AG04450 (cell line): ENCODE measurements around the gene PLEKHJ1. TPM values are rescaled to one million over a fixed set of nuclear protein-coding genes. Genes with fewer than 3 reads are reported as not detected.

Source experiments
- CTCF ChIA-PET: fragments of 300-600, 350-600 bp; formaldehyde crosslinking; extraction: SDS; loops from one replicate; lab custom pipeline; 2022; ENCODE audit warnings: antibody characterized with exemption, inconsistent platforms; lab: Charles Lee
- POLR2A ChIA-PET: fragments of 350-600 bp; formaldehyde crosslinking; extraction: SDS; loops from one replicate; lab custom pipeline; 2021; ENCODE audit warnings: antibody characterized with exemption, inconsistent platforms; lab: Yijun Ruan, JAX
- DNase-seq: peaks from one replicate; pipeline ENCODE4 v3.0.0-alpha.2; 2011; ENCODE audit warnings: low read depth, low spot score
- H3K27ac ChIP-seq: one replicate; pipeline ENCODE4 v1.5.1; 2012; ENCODE audit warnings: low read depth, low read length, control low read depth
- H3K27me3 ChIP-seq: one replicate; pipeline ENCODE4 v1.6.0; 2012; ENCODE audit warnings: low read length; ENCODE audit not compliant: control insufficient read depth, insufficient read depth
- H3K4me3 ChIP-seq: 2 replicates; pipeline ENCODE4 v1.5.1; 2011; ENCODE audit warnings: mild to moderate bottlenecking, low read depth, low read length, control low read depth
- H3K9me3 ChIP-seq: 2 replicates; pipeline ENCODE4 v1.5.1; 2012; ENCODE audit warnings: low read length; ENCODE audit not compliant: control insufficient read depth, insufficient read depth
- CTCF ChIP-seq: IDR thresholded peaks from 2 replicates; pipeline ENCODE4 v1.5.1; 2011; ENCODE audit warnings: low read depth, low read length, control low read depth, inconsistent platforms
- polyA plus RNA-seq: library from polyadenylated mRNA; depleted of rRNA; stranded (reverse); fragments of >200 nt; gene quantifications from 2 replicates; pipeline ENCODE4 v1.2.3, GENCODE V29; 2011

PLEKHJ1 gene
- polyA plus RNA-seq, 1 experiment = 38.7 TPM

GRCh38 chr19:2268861-2269243 lies 32.7 kb upstream of the PLEKHJ1 start:
- Histone ChIP-seq H3K4me3 (peak overlapping the region; percentile 75), H3K27ac (no peak overlapping the region), H3K27me3 (no peaks in the 10 kb centered on the region), H3K9me3 (peaks cover 11% of the 10 kb centered on the region; the same call in 1 of the 2 replicates)
- POLR2A ChIA-PET = interaction anchor here (0.7 to 1.1 kb wide), 2 partner anchors 11 to 14 kb away, joined by 3 read pairs; no protein-coding TSS in a partner anchor
- CTCF ChIA-PET = no interaction called here
- DNase-seq = no peak
- TF ChIP-seq CTCF = no peak

- H3K27ac ChIP-seq = no peak overlapping the region
- ChIA-PET POLR2A (interaction anchor here (0.7 kb wide), 1 partner anchor 10 kb away, joined by 3 read pairs; no protein-coding TSS in a partner anchor), CTCF (no interaction called here)
These were observed 32.3 kb upstream of the PLEKHJ1 start for GRCh38 chr19:2268480-2268830.

GRCh38 chr19:2266183-2266993 lies 30.3 kb upstream of the PLEKHJ1 start:
- H3K27ac ChIP-seq = no peak overlapping the region
- peaks cover 4% of the 10 kb centered on the region; the same call in 1 of the 2 replicates for H3K9me3 ChIP-seq
- no peak for TF ChIP-seq CTCF
- CTCF ChIA-PET = no interaction called here
- POLR2A ChIA-PET = no interaction called here
- no peak overlapping the region for H3K4me3 ChIP-seq
- DNase-seq = peak; percentile 34
- H3K27me3 ChIP-seq = no peaks in the 10 kb centered on the region

More at GRCh38 chr19:2268480-2268830, 32.3 kb upstream of the PLEKHJ1 start:
- H3K9me3 ChIP-seq = peaks cover 11% of the 10 kb centered on the region; the same call in 1 of the 2 replicates
- TF ChIP-seq CTCF = no peak
- no peak for DNase-seq
- no peak overlapping the region for H3K4me3 ChIP-seq
- no peaks in the 10 kb centered on the region for H3K27me3 ChIP-seq

- ChIA-PET CTCF (interaction anchor here (0.5 kb wide), 1 partner anchor 206 kb away, joined by 5 read pairs; no protein-coding TSS in a partner anchor), POLR2A (interaction anchor here (0.6 kb wide), 1 partner anchor 405 kb away, joined by 3 read pairs; no protein-coding TSS in a partner anchor)
- Histone ChIP-seq H3K27me3 (no peaks in the 10 kb centered on the region), H3K9me3 (no peaks in the 10 kb centered on the region), H3K4me3 (no peak overlapping the region), H3K27ac (no peak overlapping the region)
- peak; percentile 53 for TF ChIP-seq CTCF
- no peak for DNase-seq
These were observed 25.5 kb upstream of the PLEKHJ1 start for GRCh38 chr19:2261438-2262172.
